ENCODE measurements around the gene PPT1. TPM values are rescaled to one million over a fixed set of nuclear protein-coding genes. Genes with fewer than 3 reads are reported as not detected.

PPT1 gene
- total RNA-seq, 1 experiment from 2014 or later, result 46.8 TPM

DNA sequence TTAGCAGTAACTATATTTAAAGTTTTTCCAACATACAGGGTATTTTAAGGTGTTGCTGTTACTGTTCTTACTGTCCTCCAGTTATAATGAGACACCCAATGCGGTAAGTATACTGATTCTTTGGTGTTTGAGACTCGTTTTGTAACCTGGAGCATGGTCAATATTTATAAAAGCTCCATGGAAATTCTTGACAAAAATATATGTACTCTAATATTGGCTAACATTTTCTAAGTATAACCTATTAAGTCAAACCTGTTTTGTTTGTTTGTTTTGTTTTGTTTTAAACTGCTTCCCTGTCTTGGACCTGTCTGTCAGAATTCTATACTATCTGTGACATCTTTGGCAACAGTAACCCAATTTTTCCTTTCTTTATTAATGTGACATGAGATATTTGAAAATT, 72.4 kb downstream of the PPT1 start:
- H3K27me3 ChIP-seq (ENCODE audit: insufficient read depth, low read length), result no peaks in the 10 kb centered on the region
- no TSS peak for BruUV-seq (replicated peaks)
- ATAC-seq (no peak), DNase-seq (ENCODE audit: low read depth, low spot score) (no peak)
- H2AFZ ChIP-seq (ENCODE audit: low read depth, low read length, poor library complexity, severe bottlenecking), result no peak overlapping the region
- no peak overlapping the region for H3K9ac ChIP-seq (ENCODE audit: low read length)
- TF ChIP-seq TCF7L2 (IDR thresholded peaks at IDR 0.05; ENCODE audit: borderline replicate concordance, extremely low read depth, insufficient read depth, insufficient read length) (no peak), CEBPB (IDR thresholded peaks at IDR 0.05; ENCODE audit: low read depth) (no peak), SIN3A (IDR thresholded peaks at IDR 0.05; ENCODE audit: low read depth) (no peak), ZNF274 (IDR thresholded peaks at IDR 0.05; ENCODE audit: low read depth, low read length) (no peak), ELF1 (IDR thresholded peaks at IDR 0.05; ENCODE audit: borderline replicate concordance, low read depth) (no peak), JUND (IDR thresholded peaks at IDR 0.05) (no peak), FOSL1 (IDR thresholded peaks at IDR 0.05; ENCODE audit: low read depth) (no peak)
- TF ChIP-seq, protein P1, sequence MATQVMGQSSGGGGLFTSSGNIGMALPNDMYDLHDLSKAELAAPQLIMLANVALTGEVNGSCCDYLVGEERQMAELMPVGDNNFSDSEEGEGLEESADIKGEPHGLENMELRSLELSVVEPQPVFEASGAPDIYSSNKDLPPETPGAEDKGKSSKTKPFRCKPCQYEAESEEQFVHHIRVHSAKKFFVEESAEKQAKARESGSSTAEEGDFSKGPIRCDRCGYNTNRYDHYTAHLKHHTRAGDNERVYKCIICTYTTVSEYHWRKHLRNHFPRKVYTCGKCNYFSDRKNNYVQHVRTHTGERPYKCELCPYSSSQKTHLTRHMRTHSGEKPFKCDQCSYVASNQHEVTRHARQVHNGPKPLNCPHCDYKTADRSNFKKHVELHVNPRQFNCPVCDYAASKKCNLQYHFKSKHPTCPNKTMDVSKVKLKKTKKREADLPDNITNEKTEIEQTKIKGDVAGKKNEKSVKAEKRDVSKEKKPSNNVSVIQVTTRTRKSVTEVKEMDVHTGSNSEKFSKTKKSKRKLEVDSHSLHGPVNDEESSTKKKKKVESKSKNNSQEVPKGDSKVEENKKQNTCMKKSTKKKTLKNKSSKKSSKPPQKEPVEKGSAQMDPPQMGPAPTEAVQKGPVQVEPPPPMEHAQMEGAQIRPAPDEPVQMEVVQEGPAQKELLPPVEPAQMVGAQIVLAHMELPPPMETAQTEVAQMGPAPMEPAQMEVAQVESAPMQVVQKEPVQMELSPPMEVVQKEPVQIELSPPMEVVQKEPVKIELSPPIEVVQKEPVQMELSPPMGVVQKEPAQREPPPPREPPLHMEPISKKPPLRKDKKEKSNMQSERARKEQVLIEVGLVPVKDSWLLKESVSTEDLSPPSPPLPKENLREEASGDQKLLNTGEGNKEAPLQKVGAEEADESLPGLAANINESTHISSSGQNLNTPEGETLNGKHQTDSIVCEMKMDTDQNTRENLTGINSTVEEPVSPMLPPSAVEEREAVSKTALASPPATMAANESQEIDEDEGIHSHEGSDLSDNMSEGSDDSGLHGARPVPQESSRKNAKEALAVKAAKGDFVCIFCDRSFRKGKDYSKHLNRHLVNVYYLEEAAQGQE (IDR thresholded peaks at IDR 0.05; ENCODE audit: low read depth), result no peak
- TF ChIP-seq, protein P2, sequence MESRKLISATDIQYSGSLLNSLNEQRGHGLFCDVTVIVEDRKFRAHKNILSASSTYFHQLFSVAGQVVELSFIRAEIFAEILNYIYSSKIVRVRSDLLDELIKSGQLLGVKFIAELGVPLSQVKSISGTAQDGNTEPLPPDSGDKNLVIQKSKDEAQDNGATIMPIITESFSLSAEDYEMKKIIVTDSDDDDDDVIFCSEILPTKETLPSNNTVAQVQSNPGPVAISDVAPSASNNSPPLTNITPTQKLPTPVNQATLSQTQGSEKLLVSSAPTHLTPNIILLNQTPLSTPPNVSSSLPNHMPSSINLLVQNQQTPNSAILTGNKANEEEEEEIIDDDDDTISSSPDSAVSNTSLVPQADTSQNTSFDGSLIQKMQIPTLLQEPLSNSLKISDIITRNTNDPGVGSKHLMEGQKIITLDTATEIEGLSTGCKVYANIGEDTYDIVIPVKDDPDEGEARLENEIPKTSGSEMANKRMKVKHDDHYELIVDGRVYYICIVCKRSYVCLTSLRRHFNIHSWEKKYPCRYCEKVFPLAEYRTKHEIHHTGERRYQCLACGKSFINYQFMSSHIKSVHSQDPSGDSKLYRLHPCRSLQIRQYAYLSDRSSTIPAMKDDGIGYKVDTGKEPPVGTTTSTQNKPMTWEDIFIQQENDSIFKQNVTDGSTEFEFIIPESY (IDR thresholded peaks at IDR 0.05; ENCODE audit: extremely low read depth, insufficient replicate concordance, low read length), result no peak
- TF ChIP-seq, protein P3, sequence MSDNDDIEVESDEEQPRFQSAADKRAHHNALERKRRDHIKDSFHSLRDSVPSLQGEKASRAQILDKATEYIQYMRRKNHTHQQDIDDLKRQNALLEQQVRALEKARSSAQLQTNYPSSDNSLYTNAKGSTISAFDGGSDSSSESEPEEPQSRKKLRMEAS (IDR thresholded peaks at IDR 0.05), result no peak
- TF ChIP-seq, protein P4, sequence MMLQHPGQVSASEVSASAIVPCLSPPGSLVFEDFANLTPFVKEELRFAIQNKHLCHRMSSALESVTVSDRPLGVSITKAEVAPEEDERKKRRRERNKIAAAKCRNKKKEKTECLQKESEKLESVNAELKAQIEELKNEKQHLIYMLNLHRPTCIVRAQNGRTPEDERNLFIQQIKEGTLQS (IDR thresholded peaks at IDR 0.05), result no peak
- intact Hi-C loops (cut with micrococcal nuclease), result no loop called here
- no peaks in the 10 kb centered on the region for H4K20me1 ChIP-seq (ENCODE audit: insufficient read depth)
- CTCF ChIA-PET, result no interaction called here
- H3K27ac ChIP-seq (ENCODE audit: low read depth, low read length), result no peak overlapping the region
- RAD21 ChIA-PET (ENCODE audit: low non-redundant PET in 1 of 2, low total read pairs in 2 of 2, uncharacterized antibody in 2 of 2, unreplicated experiment in 2 of 2), result no interaction called here
- H3K4me3 ChIP-seq (replicated peaks in 1 of 2; ENCODE audit: low read depth in 1 of 2, low read length in 2 of 2), result no peak overlapping the region
- H3K79me2 ChIP-seq (ENCODE audit: insufficient read depth, low read length), result no peaks in the 10 kb centered on the region
- POLR2A ChIA-PET, result no interaction called here
- no peaks in the 10 kb centered on the region for H3K9me2 ChIP-seq (ENCODE audit: insufficient read depth)
- H3K9me3 ChIP-seq (ENCODE audit: control insufficient read depth in 1 of 2, insufficient read depth in 1 of 2, low read depth in 1 of 2, low read length in 2 of 2), result peaks cover 0 to 6% of the 10 kb centered on the region in 2 experiments; a peak in 2 of 4 replicates
- H3K4me2 ChIP-seq (ENCODE audit: low read length), result no peak overlapping the region
- H3K36me3 ChIP-seq (ENCODE audit: control insufficient read depth in 1 of 2, insufficient read depth in 2 of 2, low read length in 2 of 2), result no peaks in the 10 kb centered on the region
- no peaks in the 10 kb centered on the region for H3K4me1 ChIP-seq (ENCODE audit: control insufficient read depth in 1 of 2, insufficient read depth in 2 of 2, low read length in 2 of 2)

Measured in HCT116 (cell line).